NCI-H146 treated with DMSO at 0.1 percent for 48 hours (cell line): ENCODE data around the gene MICAL3.

ENCODE experiments used
- DNase-seq: peaks from one replicate; lab custom pipeline; 2025; ENCODE audit not compliant: unreplicated experiment; lab: John Stamatoyannopoulos, UW

MICAL3 gene

DNA sequence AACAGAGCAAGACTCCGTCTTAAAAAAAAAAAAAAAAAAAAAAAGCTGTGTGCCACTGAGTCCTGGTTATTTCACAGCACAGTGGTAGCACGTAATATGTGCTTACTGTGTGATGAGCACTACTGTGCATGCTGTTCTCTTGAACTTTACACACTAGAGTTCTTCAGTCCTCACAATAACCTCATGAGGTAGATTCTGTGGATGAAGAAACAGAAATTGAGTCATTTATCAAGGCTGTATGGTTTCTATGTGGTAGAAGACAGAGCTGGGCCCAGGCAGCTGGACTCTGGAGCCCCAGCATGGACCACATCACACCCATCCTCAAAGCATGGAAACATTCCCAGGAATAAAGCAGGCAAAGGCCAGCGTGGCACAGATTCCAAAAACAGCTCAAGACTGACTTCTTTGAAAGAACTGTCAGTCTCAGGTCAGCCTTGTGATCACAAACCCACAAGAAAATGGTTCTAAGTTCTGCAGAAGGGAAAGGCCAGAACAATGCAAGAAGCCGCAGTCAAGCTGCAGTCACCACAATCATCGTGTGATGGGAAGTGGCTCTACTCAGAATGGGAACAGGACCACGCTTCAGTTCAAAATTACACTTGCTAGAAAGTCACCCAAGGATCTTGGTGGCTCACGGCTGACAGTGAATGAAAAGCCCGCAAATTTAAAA, 49.5 kb downstream of the MICAL3 start:
- DNase-seq, result no peak

DNA sequence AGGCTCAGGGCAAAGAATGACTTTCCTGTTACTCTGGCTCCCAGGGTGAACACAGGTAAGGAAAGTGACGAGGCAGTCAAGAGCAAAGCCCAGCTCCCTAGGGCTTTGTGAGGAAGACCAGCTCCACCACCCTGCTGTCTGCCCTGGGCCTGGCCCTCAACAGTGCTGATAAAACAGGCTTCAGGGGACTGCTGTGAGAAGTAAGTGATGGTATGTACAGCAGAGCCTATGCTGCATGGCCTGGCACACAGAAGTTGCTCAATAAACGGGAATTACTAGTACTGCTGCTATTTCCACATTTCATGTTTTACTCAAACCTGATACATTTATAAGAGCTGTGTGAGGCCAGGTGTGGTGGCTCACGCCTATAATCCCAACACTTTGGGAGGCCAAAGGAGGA, 50.3 kb downstream of the MICAL3 start:
- DNase-seq, result no peak

DNA sequence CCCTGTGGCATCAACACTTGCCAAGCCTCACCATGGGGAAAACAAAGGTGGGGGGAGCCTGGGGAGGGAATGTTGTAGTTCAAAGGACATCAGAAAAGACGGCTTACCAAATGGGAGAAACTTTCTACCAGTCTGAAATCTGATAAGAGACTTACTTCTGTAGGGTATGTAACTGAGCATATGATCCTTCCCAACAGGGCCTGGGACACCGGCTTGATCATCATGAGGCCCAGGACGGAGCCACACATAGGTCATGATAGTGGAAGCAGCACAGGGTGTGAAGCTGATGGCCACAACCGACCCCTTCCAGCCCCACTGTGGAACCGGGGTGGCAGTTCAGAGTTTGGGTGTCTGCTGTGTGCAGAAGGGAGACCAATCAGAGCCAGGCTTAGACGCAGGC, 51.1 kb downstream of the MICAL3 start:
- DNase-seq, result no peak

DNA sequence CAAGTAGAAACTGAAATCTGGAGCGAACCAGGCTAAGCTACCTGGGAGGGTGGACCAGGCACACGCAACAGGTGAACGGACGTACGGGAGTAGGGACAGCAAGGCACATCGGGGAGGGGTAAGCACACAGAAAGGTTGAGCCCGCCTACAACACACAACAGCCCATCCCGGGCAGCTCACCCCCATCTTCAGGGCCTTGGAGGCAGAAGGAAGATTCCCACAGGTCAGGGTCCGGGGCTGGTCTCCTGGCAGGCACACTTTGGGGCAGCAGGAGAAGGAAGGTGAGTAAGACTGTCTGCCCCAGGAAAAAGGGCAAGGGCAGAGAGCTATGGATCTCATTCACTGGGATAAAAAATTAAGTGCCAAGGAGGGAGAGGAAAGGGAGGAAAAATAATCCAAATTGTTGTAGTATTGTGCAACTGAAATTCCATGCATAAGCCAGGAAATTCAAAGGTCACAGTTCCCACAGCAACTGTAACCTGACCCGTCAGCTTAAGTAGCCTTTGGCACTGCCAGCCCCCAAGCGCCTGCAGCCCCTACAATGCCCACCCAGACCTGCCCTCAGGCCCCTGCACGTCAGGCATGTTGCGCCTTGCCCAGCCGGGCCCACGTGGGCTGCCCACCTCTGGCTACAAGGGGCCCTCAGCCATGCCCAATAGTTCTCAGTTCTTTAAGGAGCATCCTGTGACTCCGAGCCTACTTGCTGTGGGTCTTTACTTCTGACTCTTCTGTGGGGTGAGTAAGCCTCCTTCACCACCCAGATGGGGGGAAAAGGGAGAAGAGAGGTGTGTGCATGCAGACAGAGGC, 51.8 kb downstream of the MICAL3 start:
- no peak for DNase-seq

DNA sequence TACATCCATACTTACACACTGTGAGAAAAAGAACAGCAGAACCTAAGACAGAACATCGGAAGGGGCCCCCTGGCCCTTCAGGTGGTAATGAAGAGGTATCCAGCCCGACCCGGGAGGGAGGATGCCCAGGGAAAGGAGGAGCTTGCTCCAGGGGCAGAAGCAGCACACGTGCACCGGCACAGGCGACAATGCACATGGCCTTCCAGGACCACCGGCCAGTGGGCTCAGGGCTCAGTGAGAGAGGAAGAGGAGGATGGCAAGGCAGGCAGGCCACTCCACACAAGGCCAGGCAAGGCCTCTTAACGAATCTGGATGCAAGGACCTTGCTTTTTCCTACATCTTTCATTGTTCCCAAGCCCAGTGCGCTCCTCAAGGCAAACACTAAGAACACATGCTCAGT, 52.6 kb downstream of the MICAL3 start:
- DNase-seq, result no peak

DNA sequence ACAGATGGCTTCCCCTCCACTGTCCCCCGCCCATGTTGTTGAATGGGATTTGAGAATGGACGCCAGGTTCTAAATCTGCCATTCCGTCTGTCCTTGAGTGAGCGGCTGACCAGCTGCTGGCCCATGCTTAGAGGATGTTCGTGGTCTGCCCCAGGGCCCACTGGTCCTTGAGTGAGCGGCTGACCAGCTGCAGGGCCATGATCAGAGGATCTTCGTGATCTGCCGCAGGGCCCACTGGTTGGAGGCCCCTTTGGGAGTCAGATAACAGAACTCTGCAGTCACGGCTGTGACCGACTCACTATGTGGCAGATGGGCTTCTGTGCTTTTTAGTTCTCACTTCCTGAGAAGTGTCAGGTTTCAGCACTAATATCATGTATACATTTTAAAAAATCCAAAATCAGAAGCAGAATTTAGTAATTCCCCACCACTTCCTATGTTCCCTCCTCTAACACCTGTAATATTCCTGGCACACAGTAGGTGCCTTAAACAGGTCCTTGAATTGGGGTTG, 54.1 kb downstream of the MICAL3 start:
- no peak for DNase-seq

DNA sequence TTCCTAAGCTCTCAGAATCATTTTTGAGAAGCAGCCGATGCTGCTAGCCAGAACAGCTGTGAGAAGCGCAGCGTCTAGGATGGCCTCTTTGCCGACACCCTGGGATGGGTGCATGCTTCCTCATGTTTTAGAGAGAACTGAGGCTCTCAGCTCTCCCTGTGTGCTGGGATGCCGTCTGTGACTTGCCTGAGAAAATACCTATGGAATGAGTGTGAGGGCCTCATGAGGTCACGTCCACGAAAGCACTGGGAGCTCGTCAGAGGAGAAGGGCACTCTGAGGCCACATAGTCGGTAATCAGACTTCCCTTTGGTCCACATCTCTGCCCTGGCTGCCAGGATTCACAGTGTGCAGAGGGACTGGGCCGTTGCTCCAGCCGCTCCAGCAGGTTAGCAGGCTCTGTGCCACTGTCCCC, 54.7 kb downstream of the MICAL3 start:
- DNase-seq, result no peak

DNA sequence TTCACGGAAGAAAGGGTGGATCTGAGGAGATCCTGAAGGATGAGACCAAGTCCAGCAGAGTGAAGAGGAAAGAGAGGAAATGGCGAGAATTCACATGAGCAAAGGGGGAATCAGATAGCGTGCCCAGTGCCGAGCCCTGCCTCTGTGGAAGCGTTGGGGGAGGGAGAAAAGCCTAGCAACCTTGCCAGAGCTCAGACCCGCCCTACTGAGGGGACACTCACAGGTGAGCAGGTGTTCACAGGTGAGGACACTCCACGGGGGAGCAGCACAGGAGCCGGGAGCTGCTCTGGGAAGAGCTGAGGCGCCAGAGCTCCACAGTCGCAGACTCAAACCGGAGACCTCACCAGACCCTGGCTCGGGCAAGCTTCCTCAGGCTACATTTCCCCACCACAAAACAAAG, 56.2 kb downstream of the MICAL3 start:
- peak; percentile 87 for DNase-seq

DNA sequence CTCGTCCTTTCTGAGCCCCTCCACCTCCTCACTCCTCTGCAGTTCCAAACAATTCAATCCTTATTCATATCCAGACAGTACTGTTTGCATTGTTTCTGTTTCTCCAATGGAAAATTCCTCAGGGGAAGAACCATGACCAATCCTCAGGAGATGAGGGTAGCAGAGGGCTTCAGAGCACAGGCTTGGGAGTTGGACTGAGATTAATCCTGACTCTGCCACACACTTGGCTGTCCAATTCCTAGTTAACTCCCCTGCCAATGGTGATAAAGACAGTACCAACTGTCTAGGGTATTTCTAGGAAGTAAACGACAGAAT, 58.0 kb downstream of the MICAL3 start:
- no peak for DNase-seq

DNA sequence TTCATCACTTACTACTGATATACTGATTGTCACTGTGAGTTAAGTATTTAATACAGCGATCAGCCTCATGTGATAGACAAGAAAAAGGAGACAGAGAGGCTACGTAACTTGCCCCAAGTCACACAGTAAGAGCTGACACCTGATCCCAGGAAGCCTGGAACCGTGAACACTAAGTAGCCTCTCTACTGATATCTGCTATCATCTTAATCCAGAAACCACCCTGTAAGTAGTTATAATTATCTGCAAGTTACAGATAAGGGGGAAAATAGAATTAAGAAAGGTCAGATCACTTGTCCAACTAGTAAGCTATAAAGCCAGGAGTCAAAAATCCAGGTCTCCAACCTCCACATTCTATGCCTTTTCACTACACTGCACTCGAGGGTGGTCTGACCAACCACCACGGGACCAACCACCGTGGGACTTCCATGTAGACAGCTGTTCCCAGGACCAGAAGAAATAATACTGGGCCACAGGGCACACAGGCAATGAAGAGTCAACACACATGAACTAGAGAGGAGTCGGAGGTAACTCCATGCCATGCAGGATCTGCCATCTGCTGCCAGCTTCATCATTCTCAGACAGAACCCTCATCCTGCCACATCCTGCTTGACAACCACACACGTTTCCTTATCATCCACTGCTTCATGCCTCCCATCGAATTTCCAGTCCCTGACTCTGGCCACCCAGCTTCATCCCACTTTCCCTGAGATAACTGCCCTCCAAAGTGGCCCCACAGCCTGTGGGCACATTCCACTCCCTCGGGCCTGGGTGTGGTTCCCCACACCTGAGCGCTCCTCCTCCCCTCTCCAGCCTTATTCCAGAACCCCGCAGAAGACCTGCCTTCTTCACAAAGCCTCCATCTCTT, 58.6 kb downstream of the MICAL3 start:
- no peak for DNase-seq

DNA sequence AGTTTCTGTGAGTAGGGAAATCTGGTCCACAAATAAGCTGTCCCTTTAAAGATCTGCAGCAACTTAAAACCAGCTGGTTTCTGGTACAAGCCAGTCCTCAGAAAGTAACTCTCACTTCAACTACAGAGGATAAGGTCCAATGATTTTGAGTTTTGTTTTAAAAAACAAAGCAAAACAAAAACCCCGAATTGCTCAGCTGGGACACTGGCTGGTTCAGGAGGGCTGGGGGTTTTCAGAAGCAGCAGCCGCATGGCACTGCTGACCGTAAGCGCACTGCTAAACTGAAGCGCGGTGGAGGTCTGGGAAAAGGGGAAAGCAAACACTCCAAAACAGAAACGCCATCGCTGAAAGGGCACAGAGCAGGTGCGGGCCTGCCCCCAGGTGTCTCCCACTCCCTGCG, 59.7 kb downstream of the MICAL3 start:
- no peak for DNase-seq

DNA sequence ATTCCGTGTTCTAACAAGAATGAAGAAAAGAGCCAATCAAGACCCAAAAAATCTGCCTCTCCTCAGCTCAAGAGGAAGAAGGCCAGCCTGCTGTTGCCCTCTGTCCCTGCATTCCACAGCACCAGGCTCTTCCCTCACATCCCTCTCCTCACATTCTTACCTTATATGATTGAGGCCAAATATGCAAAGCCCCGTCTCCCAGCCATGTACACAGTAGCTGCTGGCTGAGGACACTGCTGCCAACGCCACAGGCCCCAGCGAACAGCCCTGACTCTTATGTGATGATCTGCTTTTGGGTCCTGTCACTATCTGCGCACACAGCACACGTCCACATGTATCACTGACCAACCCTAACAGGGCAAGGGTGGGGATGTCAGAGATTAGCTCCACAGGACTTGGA, 60.2 kb downstream of the MICAL3 start:
- DNase-seq, result no peak

DNA sequence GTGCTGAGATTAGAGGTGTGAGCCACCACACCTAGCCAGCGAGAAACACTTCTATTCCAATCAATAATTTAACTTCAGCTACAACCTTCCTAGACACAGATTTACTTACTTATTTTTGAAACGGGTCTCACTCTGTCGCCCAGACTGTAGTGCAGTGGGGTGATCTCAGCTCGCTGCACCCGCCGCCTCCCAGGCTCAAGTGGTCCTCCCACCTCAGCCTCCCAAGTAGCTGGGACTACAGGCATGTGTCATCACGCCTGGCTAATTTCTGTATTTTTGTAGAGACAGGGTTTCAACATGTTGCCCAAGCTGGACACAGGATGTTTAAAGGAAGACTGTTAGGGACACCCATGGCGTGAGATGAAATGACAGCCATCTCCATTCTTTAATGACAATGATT, 61.3 kb downstream of the MICAL3 start:
- no peak for DNase-seq

DNA sequence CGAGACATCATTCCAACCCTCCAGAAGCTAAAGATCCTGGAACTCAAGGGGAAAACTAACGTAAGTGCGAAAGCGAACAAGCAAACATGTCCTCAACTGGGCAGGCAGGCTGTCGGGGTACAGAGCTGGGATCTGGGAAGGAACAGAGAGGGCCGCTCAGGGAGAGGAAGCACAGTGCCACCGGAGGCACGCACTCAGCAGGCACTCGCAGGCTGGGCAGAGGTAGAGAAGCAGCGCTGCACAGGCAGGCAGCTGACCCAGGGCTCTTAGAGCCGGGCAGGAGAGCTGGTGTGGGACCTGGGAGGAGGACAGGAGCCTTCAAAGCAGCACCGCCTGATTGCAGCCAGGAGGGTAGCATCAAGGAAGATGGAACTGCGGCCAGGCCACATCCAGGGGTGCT, 62.2 kb downstream of the MICAL3 start:
- DNase-seq, result no peak

DNA sequence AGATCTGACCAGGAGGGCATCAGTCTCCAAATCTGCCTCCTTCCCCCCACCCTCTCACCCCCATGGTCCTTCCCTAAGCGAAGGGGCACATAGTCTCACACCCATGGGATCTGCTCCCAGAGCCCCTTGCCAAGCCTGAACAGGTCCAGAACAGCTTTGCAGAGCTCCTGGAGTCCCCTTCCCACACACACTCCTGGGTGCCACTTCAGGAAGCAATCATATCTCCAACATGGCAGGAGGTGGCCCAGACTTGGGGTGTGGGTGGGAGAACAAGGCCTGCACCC, 63.0 kb downstream of the MICAL3 start:
- no peak for DNase-seq

DNA sequence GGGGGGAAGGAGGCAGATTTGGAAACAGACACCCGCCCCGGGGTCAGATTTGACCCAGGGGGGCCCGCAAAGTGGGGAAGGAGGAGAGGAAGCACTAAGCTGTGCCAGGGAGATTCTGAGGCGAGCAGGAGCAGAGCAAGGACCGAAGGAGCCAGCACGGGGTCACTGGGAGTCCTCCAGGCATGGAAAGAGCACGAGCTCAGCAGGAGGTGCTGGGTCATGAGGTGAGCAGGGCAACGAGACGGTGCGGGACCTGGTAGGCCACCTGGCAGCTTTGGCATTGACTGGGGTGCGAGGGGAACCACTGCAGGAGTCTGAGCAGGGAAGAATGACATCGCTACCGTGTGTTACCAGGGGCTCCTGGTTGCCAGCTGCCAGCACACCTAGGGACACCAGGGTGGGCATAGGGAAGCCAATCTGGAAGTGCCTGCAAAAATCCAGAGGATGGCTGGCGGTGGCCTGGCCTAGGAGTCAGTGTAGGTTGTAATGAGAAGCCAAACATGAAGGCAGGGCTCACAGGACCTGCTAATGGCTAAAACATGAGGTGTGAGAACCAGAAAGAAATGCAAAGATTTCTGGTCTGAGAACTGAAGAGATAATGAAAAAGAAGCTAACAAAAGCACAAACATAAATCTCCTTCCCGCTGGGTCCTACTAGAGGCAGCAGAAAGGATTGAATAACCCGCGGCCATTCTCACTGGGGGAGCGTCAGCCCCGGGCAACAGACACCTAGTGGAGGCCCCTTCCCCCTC, 63.5 kb downstream of the MICAL3 start:
- no peak for DNase-seq

DNA sequence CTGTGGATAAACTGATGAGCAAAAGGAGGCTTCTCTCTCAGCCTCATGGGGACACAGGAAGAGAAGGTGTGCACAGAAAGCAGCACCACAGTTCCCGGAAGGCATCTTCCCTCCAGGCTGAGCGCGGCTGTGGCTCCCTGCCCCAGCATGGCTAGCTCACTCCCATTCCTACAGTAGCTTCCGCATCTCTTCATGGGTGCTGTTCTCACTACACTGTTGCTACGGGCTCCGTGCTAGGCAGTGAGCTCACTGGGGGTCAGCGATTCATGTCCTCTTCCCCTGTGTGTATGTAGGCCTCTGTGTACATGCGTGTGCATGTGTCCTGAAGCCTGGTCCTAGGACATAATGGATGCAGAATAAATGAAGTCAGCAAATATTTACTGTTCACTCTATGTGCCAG, 64.3 kb downstream of the MICAL3 start:
- no peak for DNase-seq

DNA sequence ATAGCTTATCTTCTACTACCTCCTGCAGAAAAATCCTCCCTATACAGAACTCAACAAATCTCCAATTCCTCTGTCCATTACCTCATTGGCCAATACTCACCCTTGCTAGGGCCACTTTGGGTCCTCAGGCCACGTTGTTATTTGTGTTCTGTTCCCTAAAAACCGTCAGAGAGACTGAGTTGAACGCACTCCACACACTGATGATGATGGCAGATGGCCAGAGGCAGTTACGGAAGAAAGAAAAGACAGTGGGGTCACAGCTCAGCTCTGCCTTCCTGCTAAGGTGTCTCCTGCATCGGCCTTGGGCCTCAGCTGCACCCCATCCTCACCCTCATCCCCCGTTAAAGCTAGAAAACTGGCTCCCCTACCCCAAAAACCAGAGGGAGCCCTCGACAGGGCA, 66.2 kb downstream of the MICAL3 start:
- DNase-seq, result no peak

DNA sequence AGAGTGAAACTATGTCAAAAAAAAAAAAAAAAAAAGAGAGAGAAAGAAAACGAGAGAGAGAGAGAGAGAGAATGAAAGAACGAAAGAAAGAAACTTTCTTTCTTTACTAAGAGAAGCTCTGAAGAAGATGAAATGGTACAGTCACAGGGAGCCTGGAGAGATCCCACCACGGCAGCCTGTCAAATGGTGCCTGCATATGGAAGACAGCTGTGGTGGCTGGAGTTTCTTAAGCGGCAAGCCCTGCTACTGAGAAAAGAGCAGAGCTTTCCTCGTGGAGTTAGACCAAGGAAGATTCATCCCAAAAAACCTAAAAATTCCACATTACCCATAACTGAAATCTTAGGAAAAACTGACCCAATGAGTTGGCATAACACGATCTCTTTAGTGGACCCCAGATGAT, 66.7 kb downstream of the MICAL3 start:
- DNase-seq, result no peak

DNA sequence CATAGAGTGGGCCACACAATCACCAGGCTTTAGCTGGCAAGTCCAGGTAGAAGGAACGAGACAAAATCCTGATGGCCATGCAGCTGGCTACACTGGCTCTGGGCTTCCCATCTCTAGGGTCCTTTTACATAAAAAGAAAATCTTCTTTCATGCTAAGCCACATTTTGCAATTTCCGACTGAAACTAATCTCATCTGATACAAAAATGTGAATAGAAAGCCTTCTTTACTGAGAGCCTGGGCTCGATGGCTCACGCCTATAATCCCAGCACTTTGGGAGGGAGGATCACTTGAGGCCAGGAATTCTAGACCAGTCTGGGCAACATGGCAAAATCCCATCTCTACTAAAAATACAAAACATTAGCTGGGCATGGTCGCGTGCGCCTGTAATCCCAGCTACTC, 67.2 kb downstream of the MICAL3 start:
- no peak for DNase-seq

DNA sequence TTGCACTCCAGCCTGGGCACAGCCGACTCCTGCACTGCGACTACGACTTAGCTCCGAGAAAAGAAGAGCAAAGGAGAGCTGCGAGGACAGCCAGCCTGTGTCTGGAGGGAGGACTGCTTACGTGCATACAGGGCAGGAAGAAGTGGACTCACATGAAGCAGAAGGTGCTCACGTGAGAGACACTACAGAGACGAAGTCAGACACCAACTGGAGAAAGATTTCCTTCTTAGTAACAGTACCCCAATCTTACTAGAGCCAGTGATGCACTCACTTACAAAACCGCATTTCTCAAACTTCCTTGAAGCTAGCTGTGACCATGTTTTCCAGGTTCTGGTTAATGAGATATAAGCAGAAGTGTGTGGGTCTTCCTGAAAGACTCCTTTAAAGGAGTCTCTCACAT, 67.7 kb downstream of the MICAL3 start:
- DNase-seq, result no peak
